HCT116 (cell line): ENCODE measurements around the gene CA7. TPM values are rescaled to one million over a fixed set of nuclear protein-coding genes. Genes with fewer than 3 reads are reported as not detected.

Source experiments
- ATAC-seq: fragments of 200-7000 bp; cut with Tn5 transposase; 2 replicates; pipeline ENCODE4 v1.9.1; 2020; ENCODE audit warnings: mild to moderate bottlenecking, moderate library complexity
- Bru-seq: library from RNA; stranded (reverse); fragments of 400-500 nt; gene quantifications from one replicate; lab custom pipeline; 2021; lab: Mats Ljungman, UMichigan
- BruChase-seq, 2 experiments: library from RNA; stranded (reverse); fragments of 400-500 nt; gene quantifications; one replicate each; lab custom pipeline; 2021; lab: Mats Ljungman, UMichigan
- BruUV-seq: library from RNA; stranded (reverse); fragments of 400-500 nt; replicated peaks from 2 replicates; lab custom pipeline; 2021; lab: Mats Ljungman, UMichigan
- CTCF ChIA-PET: fragments of 300-600 bp; sonication (Branson Sonifier 250); formaldehyde crosslinking; loops from one replicate; lab custom pipeline; 2021; ENCODE audit warnings: antibody characterized with exemption; lab: Charles Lee
- POLR2A ChIA-PET: fragments of 300-600, 350-600 bp; sonication (Branson Sonifier 250); formaldehyde crosslinking; loops from one replicate; lab custom pipeline; 2021; ENCODE audit warnings: antibody characterized with exemption; lab: Charles Lee
- RAD21 ChIA-PET, 2 experiments: fragments of 300-600 bp; sonication (Branson Sonifier 250); formaldehyde crosslinking; loops; one replicate each; lab custom pipeline; 2023; ENCODE audit warnings: low total read pairs in 2 of 2; ENCODE audit not compliant: uncharacterized antibody in 2 of 2, unreplicated experiment in 2 of 2, low non-redundant PET in 1 of 2; lab: Charles Lee
- DNase-seq: peaks from one replicate; pipeline ENCODE4 v3.0.0-alpha.2; 2010; ENCODE audit warnings: low read depth, low spot score
- H2AFZ ChIP-seq: fragments of 200-600 bp; shearing (Covaris generic), sonication (generic); 2 replicates; pipeline ENCODE4 v1.6.1; 2017; ENCODE audit warnings: low read depth, mixed run types, mixed read lengths, antibody characterized with exemption, low read length; ENCODE audit not compliant: poor library complexity, severe bottlenecking
- H3K27ac ChIP-seq: 2 replicates; pipeline ENCODE4 v1.5.1; 2012; ENCODE audit warnings: low read depth, low read length
- H3K27me3 ChIP-seq: fragments of 200-600 bp; sonication (generic); 2 replicates; pipeline ENCODE4 v1.6.1; 2016; ENCODE audit warnings: mixed run types, low read length, mixed read lengths; ENCODE audit not compliant: insufficient read depth
- H3K36me3 ChIP-seq, 2 experiments: fragments of 200-500 bp in 1 of 2; fragments of 200-600 bp in 1 of 2; sonication (Bioruptor generic) in 1 of 2; sonication (generic) in 1 of 2; 2 replicates each; pipeline versions ENCODE4 v1.5.1 to v1.6.1; 2014 to 2016; ENCODE audit warnings: low read length in 2 of 2, inconsistent platforms in 1 of 2, mixed read lengths in 1 of 2, mixed run types in 1 of 2; ENCODE audit not compliant: insufficient read depth in 2 of 2, control insufficient read depth in 1 of 2
- H3K4me1 ChIP-seq, 2 experiments: fragments of 200-600 bp in 1 of 2; sonication (generic) in 1 of 2; 2 replicates each; pipeline versions ENCODE4 v1.5.1 to v1.6.1; 2012 to 2017; ENCODE audit warnings: low read length in 2 of 2, inconsistent platforms in 1 of 2, mild to moderate bottlenecking in 1 of 2, mixed read lengths in 1 of 2, mixed run types in 1 of 2, moderate library complexity in 1 of 2; ENCODE audit not compliant: insufficient read depth in 2 of 2, control insufficient read depth in 1 of 2
- H3K4me2 ChIP-seq: fragments of 200-600 bp; sonication (generic); 2 replicates; pipeline ENCODE4 v1.6.1; 2017; ENCODE audit warnings: mixed run types, low read length, mixed read lengths
- H3K4me3 ChIP-seq, 2 experiments: fragments of 200-600 bp in 1 of 2; sonication (generic) in 1 of 2; replicated peaks in 1 of 2; 2 replicates each; pipeline ENCODE4 v1.5.1; 2011 to 2016; ENCODE audit warnings: low read length in 2 of 2, control low read depth in 1 of 2, low read depth in 1 of 2, mild to moderate bottlenecking in 1 of 2, mixed read lengths in 1 of 2, mixed run types in 1 of 2
- H3K79me2 ChIP-seq: fragments of 200-600 bp; sonication (generic); 2 replicates; pipeline ENCODE4 v1.6.1; 2017; ENCODE audit warnings: mild to moderate bottlenecking, mixed run types, low read length, moderate library complexity, mixed read lengths; ENCODE audit not compliant: insufficient read depth
- H3K9ac ChIP-seq: fragments of 200-600 bp; sonication (generic); 2 replicates; pipeline ENCODE4 v1.6.1; 2016; ENCODE audit warnings: low read length, mixed read lengths
- H3K9me2 ChIP-seq: fragments of 200-600 bp; sonication (generic), shearing (Covaris generic); 2 replicates; pipeline ENCODE4 v1.6.1; 2017; ENCODE audit warnings: mixed run types, mild to moderate bottlenecking, moderate library complexity; ENCODE audit not compliant: insufficient read depth
- H3K9me3 ChIP-seq, 2 experiments: fragments of 200-500 bp in 1 of 2; fragments of 200-600 bp in 1 of 2; sonication (Bioruptor generic) in 1 of 2; sonication (generic) in 1 of 2; 2 replicates each; pipeline ENCODE4 v1.6.1; 2014 to 2017; ENCODE audit warnings: low read length in 2 of 2, mixed read lengths in 2 of 2, inconsistent platforms in 1 of 2, low read depth in 1 of 2, mild to moderate bottlenecking in 1 of 2, mixed run types in 1 of 2, moderate library complexity in 1 of 2; ENCODE audit not compliant: control insufficient read depth in 1 of 2, insufficient read depth in 1 of 2
- H4K20me1 ChIP-seq: fragments of 200-600 bp; sonication (generic), shearing (Covaris generic); 2 replicates; pipeline ENCODE4 v1.6.1; 2017; ENCODE audit warnings: mixed run types, mild to moderate bottlenecking, moderate library complexity; ENCODE audit not compliant: insufficient read depth
- ATF3 ChIP-seq: IDR thresholded peaks from 2 replicates; pipeline ENCODE4 v1.6.1; 2012
- EZH2phosphoT487 ChIP-seq: fragments of 200-600 bp; IDR thresholded peaks from 2 replicates; pipeline ENCODE4 v1.6.1; 2018; ENCODE audit warnings: antibody characterized with exemption, borderline replicate concordance
- FOSL1 ChIP-seq: IDR thresholded peaks from 2 replicates; pipeline ENCODE4 v1.6.1; 2012; ENCODE audit warnings: low read depth
- RAD21 ChIP-seq: IDR thresholded peaks from 2 replicates; pipeline ENCODE4 v1.6.1; 2012; ENCODE audit warnings: low read depth, mild to moderate bottlenecking
- REST ChIP-seq: IDR thresholded peaks from 2 replicates; pipeline ENCODE4 v1.6.1; 2012; ENCODE audit warnings: low read depth
- intact Hi-C: fragments of 100-400 bp; cut with micrococcal nuclease; formaldehyde crosslinking; loops from 2 replicates; pipeline ENCODE4 v1.10.0; 2022
- long read RNA-seq: library from polyadenylated mRNA; unstranded; transcript quantifications from one replicate; pipeline ENCODE4 v2.0.0, GENCODE V29; 2021; ENCODE audit not compliant: unreplicated experiment
- polyA plus RNA-seq: library from polyadenylated mRNA; unstranded; fragments of >200 nt; gene quantifications from 2 replicates; pipeline ENCODE4 v1.2.1, GENCODE V29; 2012; ENCODE audit warnings: missing spikeins
- total RNA-seq: library from RNA; stranded (reverse); gene quantifications from one replicate; pipeline ENCODE4 v1.2.1, GENCODE V29; 2021; ENCODE audit not compliant: unreplicated experiment

CA7 gene
- total RNA-seq (not detected), Bru-seq, nascent RNA (not detected), BruChase-seq, experiment 1, labeled RNA remaining after a 6-hour chase (not detected), BruChase-seq, experiment 2, labeled RNA remaining after a 2-hour chase (not detected)
- 0.05 and 0.07 TPM in 2 replicates for polyA plus RNA-seq
- long read RNA-seq: 0 reads

DNA sequence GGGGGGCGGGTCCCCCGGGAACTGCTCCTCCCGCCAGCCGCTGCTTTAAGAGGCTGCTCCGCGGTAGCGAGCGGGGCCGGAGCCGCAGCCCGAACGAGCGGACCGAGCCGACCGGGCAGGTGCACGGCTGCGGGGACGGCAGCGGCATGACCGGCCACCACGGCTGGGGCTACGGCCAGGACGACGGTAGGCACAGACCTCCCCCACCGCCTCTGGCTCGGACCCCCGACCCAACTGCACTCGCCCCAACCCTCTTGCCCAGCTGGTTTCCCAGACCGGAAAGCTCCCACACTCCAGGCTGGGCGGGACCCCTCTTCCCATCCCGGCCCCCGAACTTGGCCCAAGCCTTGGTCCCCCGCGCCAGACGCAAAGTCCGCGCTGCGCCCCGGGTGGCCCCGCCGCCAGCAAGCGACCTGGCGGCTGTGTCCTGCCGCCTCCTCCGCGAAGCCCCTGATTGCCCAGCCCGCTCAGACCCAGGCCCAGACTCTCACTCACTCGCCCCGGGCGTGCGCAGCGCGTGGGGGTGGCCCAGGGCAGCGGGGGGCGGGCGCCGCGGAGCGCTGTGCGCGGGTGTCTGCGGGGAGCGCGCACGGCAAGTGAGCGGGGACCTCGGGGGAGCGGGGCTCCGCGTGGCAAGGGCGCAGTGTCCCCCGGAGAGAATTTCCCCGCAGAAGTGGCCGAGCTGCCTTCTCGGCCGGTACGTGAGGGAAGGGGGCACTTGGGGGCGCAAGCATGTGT is at the start of gene CA7:
Gene CA7 (plus strand): TSS at position 73 of the 738 bp plus-strand sequence. CDS start 74 bp downstream, at position 147.
- Histone ChIP-seq H3K4me2 (no peak within 1 kb of the TSS), H3K4me3 (no peak within 1 kb of the TSS), H3K79me2 (no peaks in the 10 kb centered on the region), H4K20me1 (no peaks in the 10 kb centered on the region), H3K36me3 (no peaks in the 10 kb centered on the region), H3K27me3 (no peaks in the 10 kb centered on the region), H3K27ac (no peak within 1 kb of the TSS), H3K9me2 (no peaks in the 10 kb centered on the region)
- RAD21 ChIA-PET: no interaction called here
- intact Hi-C loops: no loop called here
- ATAC-seq (no peak), DNase-seq (no peak)
- CTCF ChIA-PET: interaction anchor here (3.7 kb wide), 1 partner anchor 14 kb away, joined by 29 read pairs; the partner anchor contains the start of gene NAE1
- POLR2A ChIA-PET: no interaction called here
- TF ChIP-seq ATF3 (no peak), FOSL1 (no peak), EZH2phosphoT487 (no peak), RAD21 (no peak), REST (no peak)
- TF ChIP-seq, all 23 proteins: peak for 0
- Histone ChIP-seq H3K9ac (no peak within 1 kb of the TSS), H3K4me1 (peaks cover 7 to 16% of the 10 kb centered on the region in 2 experiments; a peak in 3 of 4 replicates), H3K9me3 (no peaks in the 10 kb centered on the region), H2AFZ (no peak within 1 kb of the TSS)
- BruUV-seq: no TSS peak
